ENCODE data around the gene IL22RA1.

The IL22RA1 gene

DNA sequence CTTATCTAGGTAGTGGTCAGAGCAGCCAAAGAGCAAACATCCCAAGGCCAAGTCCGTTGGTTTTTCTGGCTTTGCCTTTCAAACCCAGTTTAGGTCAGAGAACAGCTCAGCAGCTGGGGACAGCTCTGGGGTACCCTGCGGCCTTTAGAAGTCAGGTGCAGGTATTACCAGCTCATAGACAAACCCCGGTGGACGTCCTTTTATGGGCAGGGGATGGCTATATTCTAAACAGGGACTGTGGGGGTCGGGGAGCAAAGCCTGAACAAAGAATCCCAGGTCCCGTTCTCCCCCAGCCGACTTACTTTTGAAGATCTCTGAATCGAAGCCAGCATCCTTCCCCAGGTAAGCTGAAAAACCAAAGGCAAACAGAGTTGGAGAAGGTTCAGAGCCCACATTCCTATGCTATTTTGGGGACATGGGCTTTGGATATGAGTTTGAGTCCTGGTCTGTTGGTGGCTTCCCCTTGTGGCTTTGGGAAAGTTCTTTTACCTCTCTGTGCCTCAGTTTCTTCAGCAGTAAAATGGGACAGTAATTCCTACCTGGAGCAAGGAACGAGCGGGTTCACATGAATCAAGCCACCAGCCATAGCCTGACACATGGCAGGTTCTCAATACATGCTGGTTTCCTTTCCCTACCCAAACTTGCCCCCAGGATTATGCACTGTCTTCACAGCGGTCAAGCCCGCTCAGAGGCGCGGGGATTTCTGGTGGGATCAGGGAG lies 47.6 kb downstream of the IL22RA1 start:
- DNase-seq: no peak

DNA sequence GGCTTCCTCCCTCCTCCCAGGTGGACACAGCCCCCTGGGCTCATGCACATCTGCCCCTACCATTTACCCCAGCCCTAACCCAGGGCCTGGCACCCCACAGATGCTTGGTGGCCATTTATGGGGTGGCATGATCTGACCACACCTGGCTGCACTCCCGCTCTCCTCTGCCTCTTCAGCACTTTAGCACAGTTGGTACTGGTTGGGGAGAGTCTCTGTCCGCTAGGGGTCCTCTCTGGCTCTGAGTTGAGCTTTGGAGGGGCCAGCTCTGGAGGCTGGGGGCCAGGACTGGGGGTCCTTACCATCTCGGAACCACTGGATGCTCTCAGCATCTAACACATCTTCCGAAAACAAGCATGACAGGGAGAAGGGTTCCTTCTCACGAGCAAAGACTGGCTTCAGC lies 48.4 kb downstream of the IL22RA1 start:
- DNase-seq: no peak

DNA sequence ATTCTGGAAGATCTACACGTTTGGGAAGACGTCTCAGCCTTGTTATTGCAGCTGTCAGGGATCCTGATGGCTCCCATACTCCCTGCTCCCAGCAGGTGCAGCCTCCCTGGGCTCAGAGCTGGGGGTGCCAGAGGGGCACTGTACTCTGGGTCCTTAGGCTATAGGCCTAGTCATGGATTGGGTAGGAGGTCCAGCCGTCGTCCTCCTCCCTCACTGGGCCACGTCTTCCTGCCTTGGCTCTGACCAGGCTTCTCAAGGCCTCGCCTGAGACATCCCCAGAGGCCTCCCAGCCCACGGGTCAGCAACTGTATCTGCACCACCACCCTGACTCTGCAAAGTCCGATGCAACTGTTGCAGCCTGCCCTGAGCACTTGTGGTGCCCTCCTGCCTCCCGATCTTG lies 49.2 kb downstream of the IL22RA1 start:
- DNase-seq: no peak

DNA sequence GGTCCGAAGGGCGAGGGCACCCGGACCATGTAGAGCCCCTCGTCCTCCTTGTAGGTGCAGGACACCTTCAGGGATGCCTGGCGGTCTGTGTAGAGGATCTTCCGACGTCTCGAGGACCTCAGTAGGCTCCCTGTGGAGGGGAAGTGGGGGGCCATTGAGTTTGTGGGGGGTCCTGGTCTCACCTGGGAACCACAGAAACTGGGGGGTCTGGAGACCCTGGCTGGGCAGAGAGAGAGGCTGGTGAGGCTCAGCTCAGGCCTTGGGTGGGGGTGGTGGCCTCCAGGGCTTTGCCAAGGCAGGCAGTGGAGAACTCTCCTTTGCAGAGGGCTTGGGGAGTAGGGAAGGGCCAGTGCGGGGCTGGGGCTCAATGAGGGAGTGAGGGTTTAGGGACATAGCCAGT lies 50.0 kb downstream of the IL22RA1 start:
- no peak for DNase-seq

DNA sequence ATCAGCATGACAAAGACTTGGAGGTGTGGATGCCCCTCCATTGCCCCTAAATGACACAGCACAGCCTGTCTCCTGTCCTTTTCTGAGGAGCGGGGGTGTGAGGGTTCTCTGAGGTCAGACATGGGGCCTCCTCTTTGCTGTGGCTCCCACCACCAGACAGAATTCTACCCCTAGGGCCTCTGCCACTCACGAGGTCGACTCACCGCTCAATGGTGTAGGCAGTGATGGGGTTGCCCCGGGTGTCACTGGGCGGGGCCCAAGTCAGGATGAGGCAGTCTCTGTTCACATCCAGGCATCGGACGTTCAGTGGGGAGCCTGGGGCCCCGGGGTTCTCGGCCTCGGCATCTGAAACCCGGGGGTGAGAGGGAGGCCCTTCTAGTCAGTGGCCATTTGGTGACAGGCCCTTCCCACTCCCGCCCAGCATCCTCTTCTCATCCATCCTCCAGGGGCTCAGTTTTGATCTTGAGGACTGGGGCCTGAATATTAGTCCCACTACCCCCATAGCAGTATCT lies 50.9 kb downstream of the IL22RA1 start:
- DNase-seq: peak; percentile 20 to 37 (median 23)

DNA sequence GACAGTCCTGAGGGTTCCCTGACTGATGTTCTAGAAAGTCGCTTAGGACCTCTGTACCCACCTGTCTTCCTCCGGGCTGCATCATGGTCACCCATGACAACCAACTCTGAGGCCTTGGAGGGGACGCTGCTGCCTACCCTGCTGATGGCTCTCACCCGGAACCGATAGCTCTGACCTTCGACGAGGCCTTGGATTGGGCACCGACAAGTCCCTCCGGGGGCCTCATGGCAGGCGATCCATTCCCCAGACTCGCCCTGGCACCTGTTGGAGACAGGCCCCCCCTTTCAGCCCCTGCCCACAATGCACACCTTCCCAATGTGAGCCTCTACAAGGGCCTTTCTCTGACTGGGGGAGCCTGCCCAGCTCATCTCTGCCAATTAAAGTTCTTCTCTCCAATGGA lies 52.2 kb downstream of the IL22RA1 start:
- no peak for DNase-seq

DNA sequence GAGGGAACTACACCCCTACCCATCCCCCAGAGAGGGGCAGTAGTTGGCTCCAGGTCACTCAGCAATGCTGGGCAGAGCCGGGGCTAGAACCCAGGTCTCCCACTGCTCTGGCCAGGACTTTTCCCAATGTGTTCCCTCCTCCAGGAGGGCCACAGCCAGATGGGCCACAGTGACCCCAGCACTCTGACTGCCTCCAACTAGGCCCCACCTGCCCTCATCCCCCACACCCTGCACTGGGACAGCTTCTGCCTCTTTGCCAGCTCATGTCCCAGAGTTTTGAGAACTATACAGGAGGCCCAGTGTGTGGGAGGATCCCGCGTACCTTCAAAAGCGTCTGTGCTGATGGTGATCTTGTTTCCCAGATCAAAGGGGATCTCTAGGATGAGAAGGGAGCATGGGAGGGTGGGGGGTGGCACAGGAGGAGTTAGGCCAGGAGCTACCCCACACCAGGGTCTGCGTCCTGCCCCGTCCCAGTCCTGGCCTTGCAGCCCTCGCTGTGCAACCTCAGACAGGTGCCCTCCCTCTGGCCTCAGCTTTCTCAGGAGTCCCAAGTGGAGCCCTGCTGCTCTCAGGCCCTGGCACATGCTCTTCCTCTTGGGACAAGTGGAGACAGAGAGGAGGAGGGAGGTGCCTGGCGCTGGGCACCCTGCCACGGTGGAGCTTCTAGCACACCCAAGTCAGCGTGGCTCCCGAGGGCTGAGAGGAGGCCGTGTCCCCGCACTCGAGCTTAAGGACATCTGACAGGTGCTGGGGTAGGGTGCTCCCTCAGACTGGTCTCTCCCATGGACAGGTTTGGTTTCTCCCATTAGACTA lies 53.0 kb downstream of the IL22RA1 start:
- DNase-seq: no peak

DNA sequence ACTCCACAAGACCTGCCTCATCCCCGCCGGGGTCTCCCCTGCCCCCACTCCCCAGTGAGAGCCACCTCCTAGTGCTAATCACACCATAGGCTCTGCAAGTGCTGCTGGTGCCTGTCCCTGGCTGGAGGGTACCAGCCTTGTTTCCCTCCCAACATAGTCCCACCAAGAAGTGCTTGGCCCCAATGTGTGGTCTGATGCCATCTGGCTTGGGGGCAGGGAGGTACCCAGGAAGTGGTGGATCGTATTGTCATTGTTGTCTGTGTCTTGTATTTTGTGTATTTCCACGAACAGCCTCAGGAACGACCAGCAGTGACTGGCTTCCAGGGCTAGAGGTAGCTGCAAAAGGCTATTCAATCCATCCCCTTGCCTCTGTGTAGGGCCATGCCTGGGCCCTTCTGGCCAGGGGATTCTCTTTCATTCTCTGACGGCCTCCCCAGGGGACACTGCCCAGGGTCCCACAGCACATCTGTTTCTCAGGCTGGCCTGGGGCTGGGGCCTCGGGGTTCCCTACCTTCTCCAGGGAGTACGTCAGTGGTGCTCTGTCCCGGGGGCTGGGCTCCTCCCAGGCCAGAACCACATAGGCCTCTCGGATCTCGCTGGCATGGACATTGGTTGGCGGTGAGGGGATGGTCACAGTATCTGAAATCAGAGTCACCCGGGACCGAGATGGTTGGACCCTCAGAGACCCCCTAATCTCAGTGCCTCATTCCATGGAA lies 53.8 kb downstream of the IL22RA1 start:
- DNase-seq: no peak

DNA sequence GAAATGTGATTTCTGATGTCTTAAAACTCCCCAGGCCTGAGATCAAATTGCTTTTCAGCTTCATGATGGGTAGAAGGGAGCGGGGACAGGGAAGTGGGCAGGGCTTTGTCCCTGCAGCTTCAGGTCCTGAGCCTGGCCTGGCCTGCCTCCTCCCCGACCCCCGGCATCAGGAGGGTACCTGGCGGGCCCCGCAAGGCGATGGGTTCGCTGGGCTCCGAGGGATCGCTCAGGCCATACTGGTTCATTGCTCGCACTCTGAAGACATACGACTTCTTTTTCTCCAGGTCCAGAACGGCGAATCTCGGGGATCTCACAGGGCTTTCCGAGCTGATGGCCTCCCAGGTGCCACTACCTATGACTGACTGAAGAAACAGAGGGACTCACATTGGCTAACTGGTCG lies 56.5 kb downstream of the IL22RA1 start:
- no peak for DNase-seq

DNA sequence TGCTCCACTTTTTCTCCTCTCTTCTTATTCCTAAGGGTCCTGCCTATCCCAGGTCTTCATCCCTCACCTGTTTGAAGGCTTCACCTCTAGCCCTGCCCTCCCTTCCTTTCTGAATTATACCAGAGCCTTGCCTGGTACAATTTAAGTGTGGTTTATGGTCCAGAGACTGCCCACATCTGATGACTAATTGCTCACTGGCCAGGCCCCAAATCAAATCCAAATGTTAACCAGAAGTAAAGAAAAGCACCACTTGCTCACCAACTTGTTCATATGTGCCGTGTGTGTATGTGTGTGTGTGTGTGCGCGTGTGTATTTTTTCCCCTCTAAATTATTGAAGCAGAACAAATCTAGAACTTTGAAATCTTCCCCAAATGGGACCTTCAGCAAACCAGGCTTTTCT lies 57.4 kb downstream of the IL22RA1 start:
- peak in 1 of 3 donors; percentile 11 for DNase-seq

DNA sequence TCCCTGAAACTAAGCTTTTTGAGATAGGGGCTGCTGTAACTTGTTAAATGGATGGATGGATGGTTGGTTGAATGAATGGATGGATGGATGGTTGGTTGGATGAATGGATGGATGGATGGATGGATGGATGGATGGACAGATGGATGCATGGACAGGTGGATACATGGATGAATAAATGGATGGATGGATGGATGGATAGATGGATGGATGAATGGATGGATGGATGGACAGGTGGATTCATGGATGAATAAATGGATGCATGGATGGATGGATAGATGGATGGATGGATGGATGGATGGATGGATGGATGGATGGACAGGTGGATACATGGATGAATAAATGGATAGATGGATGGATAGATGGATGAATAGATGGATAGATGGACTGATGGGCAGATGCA lies 57.9 kb downstream of the IL22RA1 start:
- DNase-seq: no peak

DNA sequence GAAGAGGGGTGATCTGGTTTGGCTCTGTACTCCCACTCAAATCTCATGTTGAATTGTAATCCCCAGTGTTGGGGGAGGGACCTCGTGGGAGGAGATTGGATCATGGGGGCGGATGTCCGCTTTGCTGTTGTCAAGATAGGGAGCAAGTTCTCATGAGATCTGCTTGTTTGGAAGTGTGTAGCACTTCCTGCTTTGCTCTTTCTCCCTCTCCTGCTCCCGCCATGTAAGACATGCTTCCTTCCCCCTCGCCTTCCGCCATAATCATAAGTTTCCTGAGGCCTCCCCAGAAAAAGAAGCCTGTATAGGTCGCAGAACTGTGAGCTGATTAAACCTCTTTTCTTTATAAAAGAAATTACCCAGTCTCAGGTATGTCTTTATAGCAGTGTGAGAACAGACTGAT lies 58.9 kb downstream of the IL22RA1 start:
- no peak for DNase-seq

DNA sequence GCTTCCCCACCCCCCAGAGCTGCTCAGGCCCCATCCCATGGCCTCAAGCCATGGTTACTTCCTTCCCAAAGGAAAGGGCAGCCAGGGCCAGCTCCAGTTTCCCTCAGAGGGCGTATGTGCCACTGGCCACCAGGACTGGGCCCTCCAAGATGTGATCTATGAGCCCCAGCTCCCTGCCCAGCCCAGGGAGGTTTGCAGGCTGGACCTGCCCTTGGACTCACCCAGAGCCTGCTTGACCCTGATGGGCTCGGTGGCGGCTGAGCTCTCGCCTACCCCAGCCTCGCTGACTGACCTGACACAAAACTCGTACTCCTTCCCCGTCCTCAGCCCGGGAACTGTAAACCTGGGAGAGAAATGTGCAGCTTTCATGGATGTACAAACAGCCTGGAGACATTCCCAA lies 60.6 kb downstream of the IL22RA1 start:
- DNase-seq: no peak

DNA sequence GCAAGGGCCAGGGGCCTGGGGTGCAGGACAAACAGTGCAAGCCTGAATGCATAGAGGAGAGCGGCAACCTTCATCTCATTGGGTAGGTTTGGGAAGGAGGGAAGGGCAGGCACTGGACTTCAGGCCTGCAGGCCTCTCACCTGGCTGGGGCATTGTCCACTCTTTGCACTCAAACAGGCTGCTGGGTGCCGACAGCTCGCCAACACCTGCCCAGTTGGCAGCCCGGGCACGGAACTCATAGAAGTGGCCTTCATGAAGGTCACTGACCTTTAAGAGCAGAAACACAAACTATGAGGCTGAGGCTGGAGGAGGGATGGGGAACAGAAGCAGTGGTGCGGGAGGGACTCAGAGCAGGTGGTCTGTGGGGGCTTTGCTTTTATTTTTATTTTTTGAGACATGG lies 61.8 kb downstream of the IL22RA1 start:
- no peak for DNase-seq

DNA sequence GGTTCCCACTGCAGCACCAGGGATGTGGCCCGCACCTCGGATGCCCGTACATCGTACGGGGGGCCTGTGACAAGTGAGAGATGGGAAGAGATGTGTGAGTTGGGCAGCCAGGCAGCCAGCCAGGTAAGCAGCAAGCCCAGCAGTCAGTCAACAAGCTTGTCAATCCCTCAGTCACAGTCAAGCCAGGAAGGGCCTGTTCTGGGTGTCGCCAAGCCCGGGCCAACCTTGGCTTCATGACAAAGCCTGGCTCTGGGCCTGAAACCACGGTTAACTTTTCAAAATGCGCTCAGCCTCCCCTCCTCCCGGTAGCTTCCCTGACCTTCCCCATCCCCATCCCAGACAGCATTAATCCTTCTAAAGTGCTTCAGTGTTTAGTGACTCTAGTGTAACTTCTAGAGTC lies 62.8 kb downstream of the IL22RA1 start:
- no peak for DNase-seq

DNA sequence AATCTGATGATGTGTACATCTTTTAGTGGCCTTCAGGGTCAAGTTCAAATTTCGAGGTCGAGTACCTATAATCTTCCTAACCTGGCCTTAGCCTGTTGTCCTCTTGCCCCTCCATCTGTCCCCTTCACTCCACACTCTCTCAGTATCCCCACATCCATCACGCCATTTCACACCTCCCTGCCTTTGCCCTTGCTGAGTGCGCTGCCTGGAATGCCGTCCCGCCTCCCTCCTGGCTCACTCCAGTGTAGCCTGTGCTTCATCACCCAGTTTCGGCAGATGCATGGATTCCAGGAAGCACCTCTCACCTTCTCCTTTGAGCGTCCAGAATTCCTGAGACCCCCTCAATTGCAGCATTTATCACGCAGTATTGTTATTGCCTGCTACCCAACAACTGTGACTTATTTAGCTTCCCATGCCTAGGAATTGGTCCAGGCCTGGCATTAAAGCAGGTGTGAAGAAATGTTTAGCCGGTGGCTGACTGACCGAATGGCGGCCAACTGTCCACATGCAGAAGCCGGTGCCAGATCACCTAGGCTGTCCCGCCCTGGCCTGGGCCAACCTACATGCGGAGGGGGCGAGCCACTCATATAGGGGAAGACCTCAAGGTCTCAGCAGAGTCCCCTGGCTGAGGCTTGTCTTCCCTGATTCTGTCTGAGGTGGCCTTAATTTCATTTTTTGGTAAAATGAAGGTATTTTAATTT lies 65.5 kb downstream of the IL22RA1 start:
- no peak for DNase-seq

DNA sequence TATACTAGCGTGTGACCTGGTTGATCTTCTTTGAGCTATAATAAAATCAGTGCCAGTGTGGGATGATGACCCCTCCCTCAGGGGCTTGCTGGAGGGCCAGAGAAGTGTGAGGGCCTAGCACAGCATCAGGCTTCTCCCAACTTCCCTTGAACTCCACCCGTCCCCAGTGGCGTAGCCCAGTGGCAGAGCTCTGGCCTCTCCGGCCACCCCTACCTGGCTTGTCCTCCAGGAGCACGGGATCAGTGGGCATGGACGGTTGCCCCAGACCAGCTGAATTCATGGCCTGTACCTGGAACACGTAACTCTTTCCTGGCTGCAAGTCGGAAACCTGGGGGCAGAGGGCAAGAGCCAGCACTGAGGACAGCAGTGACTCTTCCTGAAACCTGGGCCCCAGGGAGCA lies 67.0 kb downstream of the IL22RA1 start:
- DNase-seq: no peak

DNA sequence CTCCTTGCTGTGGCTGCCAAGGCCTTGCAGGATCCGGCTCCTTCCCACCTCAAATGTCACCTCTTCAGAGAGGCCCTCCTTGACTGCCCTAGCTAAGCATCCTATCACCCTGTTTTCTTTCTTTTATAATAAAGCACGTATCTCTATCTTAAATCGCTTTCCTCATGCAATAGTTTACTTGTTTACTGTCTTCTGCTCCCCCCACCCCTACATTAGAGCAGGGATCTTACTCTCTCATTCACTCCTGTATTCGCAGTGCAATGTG lies 67.4 kb downstream of the IL22RA1 start:
- no peak for DNase-seq

DNA sequence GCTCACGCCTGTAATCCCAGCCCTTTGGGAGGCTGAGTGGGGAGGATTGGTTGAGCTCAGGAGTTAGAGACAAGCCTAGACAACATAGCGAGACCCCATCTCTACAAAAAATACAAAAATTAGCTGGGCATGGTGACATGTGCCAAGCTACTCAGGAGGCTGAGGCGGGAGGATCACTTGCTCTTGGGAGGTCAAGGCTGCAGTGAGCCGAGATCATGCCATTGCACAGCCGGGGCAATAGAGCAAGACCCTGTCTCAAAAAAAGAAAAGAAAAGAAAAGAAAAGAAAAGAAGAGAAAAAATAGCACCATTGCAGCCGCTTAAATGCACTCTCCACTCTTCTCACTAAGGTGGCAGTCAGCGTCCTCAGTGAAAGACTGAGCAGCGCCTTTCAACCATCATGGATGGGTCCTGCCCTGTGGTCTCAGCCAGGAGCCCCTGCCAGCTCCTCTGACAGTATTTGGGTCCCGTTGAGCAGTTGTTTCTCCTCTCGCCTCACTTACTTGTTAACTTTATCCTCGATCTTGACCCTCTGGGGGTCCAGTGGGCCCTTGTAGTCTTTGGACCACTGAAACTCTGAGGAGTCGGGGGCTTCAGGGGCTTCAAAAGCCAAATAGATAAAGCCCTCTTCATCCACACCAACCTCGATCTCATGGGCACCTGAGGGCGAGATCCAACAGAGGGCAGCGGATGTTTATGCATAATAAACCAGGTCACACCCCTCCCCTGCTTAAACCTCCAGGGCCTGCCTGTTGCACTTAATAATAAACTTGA lies 67.9 kb downstream of the IL22RA1 start:
- no peak for DNase-seq

DNA sequence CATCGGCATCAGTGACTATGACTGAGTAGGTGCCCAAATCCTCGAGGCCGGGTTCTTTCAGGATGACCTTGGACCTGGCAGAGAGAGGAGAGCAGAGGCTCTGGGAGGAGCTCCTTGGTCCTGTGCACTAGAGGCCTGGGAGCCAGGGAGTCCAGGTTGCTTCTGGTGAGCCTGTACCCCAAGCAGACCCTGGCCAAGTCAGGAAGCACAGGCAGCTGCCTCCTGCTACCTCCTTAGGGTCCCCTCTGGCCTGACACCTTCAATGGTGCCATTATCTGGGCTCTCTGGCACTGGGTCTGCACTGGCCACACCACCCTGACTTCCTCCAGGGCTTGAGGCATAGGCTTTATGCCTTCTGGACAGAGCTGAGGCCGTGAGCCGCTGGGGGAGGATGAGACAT lies 68.7 kb downstream of the IL22RA1 start:
- DNase-seq: no peak

DNA sequence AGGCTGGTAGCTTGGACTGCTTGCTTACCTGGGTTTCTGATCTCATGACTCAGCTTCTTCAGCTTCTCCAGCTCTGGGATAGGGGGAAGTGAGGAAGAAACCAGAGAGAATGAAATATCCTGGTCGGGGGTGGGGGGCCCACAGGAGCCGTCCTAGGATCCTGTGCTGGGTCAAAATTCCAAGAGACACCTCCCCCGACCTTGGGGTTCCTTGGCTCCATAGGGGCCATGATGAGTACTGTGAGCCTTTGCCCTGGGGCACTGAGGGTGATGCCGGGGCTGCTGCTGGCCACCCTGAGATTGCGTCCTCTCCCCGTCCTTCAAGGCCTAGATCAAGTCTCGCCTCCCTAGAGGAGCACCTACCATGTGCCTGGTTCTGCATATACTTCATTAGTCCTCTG lies 71.0 kb downstream of the IL22RA1 start:
- DNase-seq: no peak

DNA sequence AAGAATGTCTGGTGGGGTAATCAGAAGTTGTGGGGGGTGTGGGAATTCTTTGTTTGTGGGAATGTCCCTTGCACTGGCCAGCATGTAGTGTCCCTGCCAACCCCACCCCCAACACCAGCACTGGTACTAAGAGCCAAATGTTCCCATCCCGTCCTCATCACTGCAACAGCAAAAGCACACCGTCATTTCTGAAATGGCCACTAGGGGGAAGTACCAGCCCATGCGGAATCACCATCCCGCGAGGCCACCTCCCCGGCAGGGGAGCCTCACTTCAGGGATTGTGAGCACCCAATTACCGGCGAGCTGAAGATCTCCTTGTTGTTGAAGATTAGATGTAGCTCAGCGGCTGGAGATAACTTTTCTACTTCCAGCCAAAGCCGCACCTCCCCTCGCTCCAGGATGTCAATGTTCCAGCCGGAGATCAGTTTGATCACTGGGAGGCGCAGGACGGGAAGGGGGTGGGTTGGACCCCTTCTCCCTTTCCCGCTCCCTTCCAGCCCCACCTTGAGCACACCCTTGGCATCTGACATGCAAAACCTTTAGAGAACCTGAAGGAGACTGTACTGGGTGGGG lies 72.0 kb downstream of the IL22RA1 start:
- DNase-seq: peak; percentile 78 to 88 (median 88)

Data from suppressor macrophage treated with lipopolysaccharide for 1 hour (primary cell).